Activated CD8-positive, alpha-beta memory T cell treated with anti-CD3 and anti-CD28 coated beads for 48 hours (primary cell): ENCODE results near the gene CSN3.

Source experiments
- DNase-seq, 3 experiments: peaks; one replicate each; pipeline ENCODE4 v3.0.0-alpha.2; 2020; ENCODE audit warnings: low read depth in 2 of 3, low spot score in 2 of 3

The CSN3 gene

GRCh38 chr4:70291341-70291740 lies 48.9 kb downstream of the CSN3 start:
- DNase-seq: no peak

GRCh38 chr4:70297576-70297975 lies 55.2 kb downstream of the CSN3 start:
- no peak for DNase-seq

- no peak for DNase-seq
Measured at GRCh38 chr4:70298051-70298450, 55.7 kb downstream of the CSN3 start.

GRCh38 chr4:70299643-70300042 lies 57.2 kb downstream of the CSN3 start:
- no peak for DNase-seq

GRCh38 chr4:70300215-70300614 lies 57.8 kb downstream of the CSN3 start:
- no peak for DNase-seq
